H9 (cell line): ENCODE measurements around the gene RTN4R. TPM values are rescaled to one million over a fixed set of nuclear protein-coding genes. Genes with fewer than 3 reads are reported as not detected.

Source experiments
- DNase-seq: peaks from one replicate; pipeline ENCODE4 v3.0.0-alpha.2; 2017
- H2AFZ ChIP-seq: one replicate; pipeline ENCODE4 v1.6.1; 2013; ENCODE audit warnings: mild to moderate bottlenecking, low read length, control low read depth, moderate library complexity
- H2AK5ac ChIP-seq: 2 replicates; pipeline ENCODE4 v1.6.1; 2013; ENCODE audit warnings: low read length, control low read depth, mixed read lengths; ENCODE audit not compliant: insufficient read length
- H2BK120ac ChIP-seq: one replicate; pipeline ENCODE4 v1.6.1; 2013; ENCODE audit warnings: low read depth, mild to moderate bottlenecking, low read length, control low read depth, inconsistent platforms; ENCODE audit not compliant: poor library complexity, severe bottlenecking
- H2BK12ac ChIP-seq: 2 replicates; pipeline ENCODE4 v1.6.1; 2013; ENCODE audit warnings: low read length, control low read depth, mixed read lengths, low read depth; ENCODE audit not compliant: insufficient read length
- H2BK15ac ChIP-seq: 2 replicates; pipeline ENCODE4 v1.6.1; 2013; ENCODE audit warnings: low read depth, low read length, control low read depth
- H2BK20ac ChIP-seq: one replicate; pipeline ENCODE4 v1.6.1; 2013; ENCODE audit warnings: low read depth, mild to moderate bottlenecking, low read length, control low read depth, inconsistent platforms; ENCODE audit not compliant: poor library complexity, severe bottlenecking
- H2BK5ac ChIP-seq: 2 replicates; pipeline ENCODE4 v1.6.1; 2013; ENCODE audit warnings: low read length, control low read depth, mixed read lengths; ENCODE audit not compliant: insufficient read length
- H3K14ac ChIP-seq: 2 replicates; pipeline ENCODE4 v1.6.1; 2013; ENCODE audit warnings: low read length, control low read depth; ENCODE audit not compliant: insufficient read depth
- H3K18ac ChIP-seq: 2 replicates; pipeline ENCODE4 v1.6.1; 2013; ENCODE audit warnings: low read depth, mild to moderate bottlenecking, mixed read lengths, low read length, control low read depth; ENCODE audit not compliant: insufficient read length
- H3K23ac ChIP-seq: 2 replicates; pipeline ENCODE4 v1.6.1; 2013; ENCODE audit warnings: low read length, control low read depth, mixed read lengths, low read depth; ENCODE audit not compliant: insufficient read length
- H3K23me2 ChIP-seq: 2 replicates; pipeline ENCODE4 v1.6.1; 2013; ENCODE audit warnings: low read depth, mild to moderate bottlenecking, mixed read lengths, low read length, control low read depth; ENCODE audit not compliant: insufficient read length, poor library complexity, severe bottlenecking
- H3K27ac ChIP-seq: 2 replicates; pipeline ENCODE4 v1.5.1; 2013; ENCODE audit warnings: low read length, control low read depth, mixed read lengths, low read depth; ENCODE audit not compliant: insufficient read length
- H3K27me3 ChIP-seq: 2 replicates; pipeline ENCODE4 v1.6.1; 2013; ENCODE audit warnings: low read length, control low read depth, inconsistent platforms; ENCODE audit not compliant: insufficient read depth
- H3K4ac ChIP-seq: 2 replicates; pipeline ENCODE4 v1.6.1; 2013; ENCODE audit warnings: low read depth, mild to moderate bottlenecking, control low read depth, inconsistent platforms, low read length, moderate library complexity
- H3K4me1 ChIP-seq: 2 replicates; pipeline ENCODE4 v1.6.1; 2013; ENCODE audit warnings: low read length, control low read depth, inconsistent platforms; ENCODE audit not compliant: insufficient read depth
- H3K4me2 ChIP-seq: 2 replicates; pipeline ENCODE4 v1.6.1; 2013; ENCODE audit warnings: low read length, control low read depth, mixed read lengths; ENCODE audit not compliant: insufficient read length, insufficient read depth
- H3K56ac ChIP-seq: 2 replicates; pipeline ENCODE4 v1.6.1; 2013; ENCODE audit warnings: low read depth, mild to moderate bottlenecking, mixed read lengths, low read length, control low read depth; ENCODE audit not compliant: insufficient read length
- H3K79me1 ChIP-seq: 2 replicates; pipeline ENCODE4 v1.6.1; 2013; ENCODE audit warnings: low read depth, mild to moderate bottlenecking, moderate library complexity, low read length, control low read depth, inconsistent platforms; ENCODE audit not compliant: insufficient read depth, poor library complexity, severe bottlenecking
- H3K79me2 ChIP-seq: 2 replicates; pipeline ENCODE4 v1.6.1; 2013; ENCODE audit warnings: low read length, control low read depth, inconsistent platforms; ENCODE audit not compliant: insufficient read depth
- H3K9ac ChIP-seq: 2 replicates; pipeline ENCODE4 v1.6.1; 2013; ENCODE audit warnings: low read length, control low read depth, mixed read lengths; ENCODE audit not compliant: insufficient read length; ENCODE audit errors: extremely low read depth
- H3K9me3 ChIP-seq: one replicate; pipeline ENCODE4 v1.6.1; 2013; ENCODE audit warnings: low read depth, low read length, inconsistent platforms; ENCODE audit not compliant: control insufficient read depth
- H3T11ph ChIP-seq: one replicate; pipeline ENCODE4 v1.6.1; 2013; ENCODE audit warnings: mild to moderate bottlenecking, low read length, control low read depth, inconsistent platforms
- H4K20me1 ChIP-seq: one replicate; pipeline ENCODE4 v1.6.1; 2013; ENCODE audit not compliant: control insufficient read depth, insufficient read length, insufficient read depth
- H4K5ac ChIP-seq: 2 replicates; pipeline ENCODE4 v1.6.1; 2013; ENCODE audit warnings: low read depth, mild to moderate bottlenecking, mixed read lengths, low read length, control low read depth; ENCODE audit not compliant: insufficient read length
- H4K8ac ChIP-seq: replicated peaks from 2 replicates; pipeline ENCODE4 v1.6.1; 2013; ENCODE audit warnings: low read length, control low read depth, mixed read lengths, low read depth; ENCODE audit not compliant: insufficient read length
- H4K91ac ChIP-seq: 2 replicates; pipeline ENCODE4 v1.6.1; 2013; ENCODE audit warnings: low read depth, mild to moderate bottlenecking, moderate library complexity, mixed read lengths, low read length, control low read depth; ENCODE audit not compliant: insufficient read length
- H3K27ac Mint-ChIP-seq, 3 experiments: 2 replicates in 2 of 3; 3 replicates in 1 of 3; pipeline ENCODE4 v1.8.0; 2020 to 2021; ENCODE audit warnings: mixed read lengths in 3 of 3, mild to moderate bottlenecking in 1 of 3, moderate library complexity in 1 of 3
- H3K27me3 Mint-ChIP-seq: 2 replicates; pipeline ENCODE4 v1.8.0; 2021; ENCODE audit warnings: low read depth, mild to moderate bottlenecking, moderate library complexity, mixed read lengths
- H3K36me3 Mint-ChIP-seq, 3 experiments: 2 replicates in 2 of 3; 3 replicates in 1 of 3; pipeline ENCODE4 v1.8.0; 2020 to 2021; ENCODE audit warnings: low read depth in 3 of 3, mixed read lengths in 3 of 3; ENCODE audit not compliant: insufficient read depth in 1 of 3
- H3K4me1 Mint-ChIP-seq, 2 experiments: 2 replicates each; pipeline ENCODE4 v1.8.0; 2020; ENCODE audit warnings: mixed read lengths in 2 of 2
- H3K4me3 Mint-ChIP-seq, 2 experiments: 2 replicates in 1 of 2; 3 replicates in 1 of 2; pipeline ENCODE4 v1.8.0; 2020 to 2021; ENCODE audit warnings: mild to moderate bottlenecking in 2 of 2, mixed read lengths in 2 of 2, moderate library complexity in 1 of 2
- H3K9me3 Mint-ChIP-seq, 2 experiments: 2 replicates in 1 of 2; 3 replicates in 1 of 2; pipeline ENCODE4 v1.8.0; 2020; ENCODE audit warnings: mild to moderate bottlenecking in 2 of 2, mixed read lengths in 2 of 2, moderate library complexity in 1 of 2
- CTCF ChIP-seq: fragments of 200-600 bp; sonication (generic); conservative IDR thresholded peaks from 3 replicates; pipeline ENCODE4 v1.8.0; 2021; ENCODE audit warnings: antibody characterized with exemption, mild to moderate bottlenecking
- WGBS: extraction: QIAGEN DNeasy Blood & Tissue Kit; methylation state at CpG from one replicate; pipeline ENCODE4 v1.1.7; 2013; ENCODE audit warnings: missing lambda C conversion rate, low lambda C conversion rate, mixed read lengths; ENCODE audit not compliant: insufficient read length; ENCODE audit errors: extremely low coverage; 5-methylcytosine and 5-hydroxymethylcytosine counted together
- total RNA-seq: library from RNA; stranded (reverse); gene quantifications from 2 replicates; pipeline ENCODE4 v1.2.1, GENCODE V29; 2021

RTN4R gene
- total RNA-seq, 1 experiment from 2014 or later, result 19.0 TPM

- no peaks in the 10 kb centered on the region for H3K27me3 ChIP-seq
- H3K4me1 Mint-ChIP-seq, result peaks cover 5 to 12% of the 10 kb centered on the region in 2 experiments
- H3K9me3 Mint-ChIP-seq, result peaks cover 9 to 18% of the 10 kb centered on the region in 2 experiments; a peak in 4 of 5 replicates
- no peak overlapping the region for H4K91ac ChIP-seq
- H3K4me1 ChIP-seq, result no peaks in the 10 kb centered on the region
- no peak overlapping the region for H2BK12ac ChIP-seq
- H3K27me3 Mint-ChIP-seq, result no peaks in the 10 kb centered on the region; the same call in 1 of the 2 replicates
- TF ChIP-seq CTCF, result no peak
- no peak overlapping the region for H3K23ac ChIP-seq
- no peak overlapping the region for H3K18ac ChIP-seq
- H4K5ac ChIP-seq, result no peak overlapping the region
- no peaks in the 10 kb centered on the region for H4K20me1 ChIP-seq
- H3K4me2 ChIP-seq, result no peak overlapping the region
- no peak overlapping the region for H3K14ac ChIP-seq
- DNase-seq, result no peak
- no CpG with 5 or more reads among the region's 13 CpGs for WGBS
- no peak overlapping the region for H3K9ac ChIP-seq
- H3K79me2 ChIP-seq, result no peaks in the 10 kb centered on the region
- no peak overlapping the region for H2BK15ac ChIP-seq
- no peak overlapping the region for H3K56ac ChIP-seq
- H2BK120ac ChIP-seq, result no peak overlapping the region
- H3K27ac Mint-ChIP-seq, result no peak overlapping the region
- H2BK5ac ChIP-seq, result no peak overlapping the region
- no peaks in the 10 kb centered on the region for H3K23me2 ChIP-seq
- H3K27ac ChIP-seq, result no peak overlapping the region
- H3K4ac ChIP-seq, result no peak overlapping the region
- no peak overlapping the region for H2AFZ ChIP-seq
- no peaks in the 10 kb centered on the region for H3K79me1 ChIP-seq
- no peak overlapping the region for H3K4me3 Mint-ChIP-seq
- H3K36me3 Mint-ChIP-seq, result peaks cover 0 to 5% (median 0%) of the 10 kb centered on the region in 3 experiments; a peak in 1 of 7 replicates
- no peak overlapping the region for H2BK20ac ChIP-seq
- H2AK5ac ChIP-seq, result no peak overlapping the region
- no peak overlapping the region for H3T11ph ChIP-seq
- no peak overlapping the region for H4K8ac ChIP-seq
- H3K9me3 ChIP-seq, result no peaks in the 10 kb centered on the region
Measured at GRCh38 chr22:20220629-20221026, 47.5 kb downstream of the RTN4R start.
